Testis (tissue), 2 donors: Measurements from ENCODE around the gene DNM3.
A peak's percentile ranks its signal among the peaks of the same experiment; 100 is the strongest.

ENCODE experiments used
- CTCF ChIP-seq, 3 experiments: fragments of 450-650 bp in 2 of 3; fragments of 200-600 bp in 1 of 3; sonication (generic) in 1 of 3; IDR thresholded peaks; one replicate each; pipeline ENCODE4 v1.5.1; 2016 to 2019; ENCODE audit warnings: antibody characterized with exemption in 3 of 3, mild to moderate bottlenecking in 2 of 3, moderate library complexity in 1 of 3
- POLR2A ChIP-seq: fragments of 450-650 bp; IDR thresholded peaks from one replicate; pipeline ENCODE4 v1.6.1; 2017; ENCODE audit warnings: antibody characterized with exemption, mild to moderate bottlenecking, moderate library complexity

- TF ChIP-seq POLR2A (no peak), CTCF (IDR thresholded peaks at IDR 0.05) (peak; percentile 90 to 96 (median 94))
Observed at GRCh38 chr1:172449585-172450523, 608.6 kb downstream of the DNM3 start.
